HEK293 (cell line): ENCODE data around the gene KCNC4.

Experiments used
- ZNF202 ChIP-seq: fragments of 450-650 bp; formaldehyde crosslinking; IDR thresholded peaks from 2 replicates; pipeline ENCODE4 v1.5.1; 2016; ENCODE audit warnings: missing biosample characterization, missing genetic modification characterization, borderline replicate concordance
- ZNF791 ChIP-seq: fragments of 450-650 bp; formaldehyde crosslinking; IDR thresholded peaks from 2 replicates; pipeline ENCODE4 v1.5.1; 2016; ENCODE audit warnings: missing biosample characterization, missing genetic modification characterization
- TF ChIP-seq, protein P1 (sequence below): fragments of 450-650 bp; formaldehyde crosslinking; IDR thresholded peaks from 2 replicates; pipeline ENCODE4 v1.5.1; 2016; ENCODE audit warnings: missing biosample characterization, missing genetic modification characterization

DNA sequence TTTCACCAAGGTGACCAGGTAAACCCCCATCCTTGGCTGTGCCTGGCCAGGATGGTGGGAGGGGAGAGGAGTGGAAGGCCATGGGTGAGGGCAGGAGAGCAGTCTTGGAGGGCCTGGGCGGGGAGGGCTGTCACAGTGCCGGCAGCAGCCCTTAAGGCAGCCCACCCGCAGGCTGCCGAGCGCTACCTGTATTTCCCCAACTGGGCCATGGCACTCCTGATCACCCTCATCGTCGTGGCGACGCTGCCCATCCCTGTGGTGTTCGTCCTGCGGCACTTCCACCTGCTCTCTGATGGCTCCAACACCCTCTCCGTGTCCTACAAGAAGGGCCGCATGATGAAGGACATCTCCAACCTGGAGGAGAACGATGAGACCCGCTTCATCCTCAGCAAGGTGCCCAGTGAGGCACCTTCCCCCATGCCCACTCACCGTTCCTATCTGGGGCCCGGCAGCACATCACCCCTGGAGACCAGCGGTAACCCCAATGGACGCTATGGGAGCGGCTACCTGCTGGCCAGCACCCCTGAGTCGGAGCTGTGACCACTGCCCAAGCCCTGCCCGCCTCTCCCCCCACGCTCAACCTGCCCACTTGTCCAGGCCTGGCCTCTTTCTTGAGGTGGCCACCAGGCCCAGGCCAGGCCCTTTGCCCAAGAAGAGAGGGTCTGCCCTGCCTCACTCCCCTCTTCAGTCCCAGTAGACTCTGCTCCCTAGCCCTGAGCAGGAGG, 12.0 kb upstream of the KCNC4 start:
- TF ChIP-seq ZNF202 (tag by site-specific recombination) (no peak), ZNF791 (tag by site-specific recombination) (no peak)
- TF ChIP-seq, protein P1, sequence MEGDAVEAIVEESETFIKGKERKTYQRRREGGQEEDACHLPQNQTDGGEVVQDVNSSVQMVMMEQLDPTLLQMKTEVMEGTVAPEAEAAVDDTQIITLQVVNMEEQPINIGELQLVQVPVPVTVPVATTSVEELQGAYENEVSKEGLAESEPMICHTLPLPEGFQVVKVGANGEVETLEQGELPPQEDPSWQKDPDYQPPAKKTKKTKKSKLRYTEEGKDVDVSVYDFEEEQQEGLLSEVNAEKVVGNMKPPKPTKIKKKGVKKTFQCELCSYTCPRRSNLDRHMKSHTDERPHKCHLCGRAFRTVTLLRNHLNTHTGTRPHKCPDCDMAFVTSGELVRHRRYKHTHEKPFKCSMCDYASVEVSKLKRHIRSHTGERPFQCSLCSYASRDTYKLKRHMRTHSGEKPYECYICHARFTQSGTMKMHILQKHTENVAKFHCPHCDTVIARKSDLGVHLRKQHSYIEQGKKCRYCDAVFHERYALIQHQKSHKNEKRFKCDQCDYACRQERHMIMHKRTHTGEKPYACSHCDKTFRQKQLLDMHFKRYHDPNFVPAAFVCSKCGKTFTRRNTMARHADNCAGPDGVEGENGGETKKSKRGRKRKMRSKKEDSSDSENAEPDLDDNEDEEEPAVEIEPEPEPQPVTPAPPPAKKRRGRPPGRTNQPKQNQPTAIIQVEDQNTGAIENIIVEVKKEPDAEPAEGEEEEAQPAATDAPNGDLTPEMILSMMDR: no peak
